ENCODE data around the gene CTIF.

CTIF gene

GRCh38 chr18:48609820-48610815, 71.3 kb downstream of the CTIF start:
- DNase-seq (ENCODE audit: low spot score): no peak
- TF ChIP-seq CTCF (IDR thresholded peaks at IDR 0.05; ENCODE audit: extremely low read depth, missing control alignments): no peak

GRCh38 chr18:48611203-48611602, 72.4 kb downstream of the CTIF start:
- no peak for TF ChIP-seq CTCF (IDR thresholded peaks at IDR 0.05; ENCODE audit: extremely low read depth, missing control alignments)
- no peak for DNase-seq (ENCODE audit: low spot score)

- TF ChIP-seq CTCF (IDR thresholded peaks at IDR 0.05; ENCODE audit: extremely low read depth, missing control alignments): no peak
- DNase-seq (ENCODE audit: low spot score): no peak
Observed at GRCh38 chr18:48611785-48612480, 73.1 kb downstream of the CTIF start.

GRCh38 chr18:48612511-48612910, 73.7 kb downstream of the CTIF start:
- no peak for DNase-seq (ENCODE audit: low spot score)
- TF ChIP-seq CTCF (IDR thresholded peaks at IDR 0.05; ENCODE audit: extremely low read depth, missing control alignments): no peak

GRCh38 chr18:48612917-48613316, 74.1 kb downstream of the CTIF start:
- no peak for DNase-seq (ENCODE audit: low spot score)
- TF ChIP-seq CTCF (IDR thresholded peaks at IDR 0.05; ENCODE audit: extremely low read depth, missing control alignments): no peak

- TF ChIP-seq CTCF (IDR thresholded peaks at IDR 0.05; ENCODE audit: extremely low read depth, missing control alignments): no peak
- no peak for DNase-seq (ENCODE audit: low spot score)
Observed at GRCh38 chr18:48613589-48614404, 75.0 kb downstream of the CTIF start.
